WERI-Rb-1 (cell line): ENCODE data around the gene SRGAP3.

Source experiments
- DNase-seq: peaks from one replicate; pipeline ENCODE4 v3.0.0-alpha.2; 2020
- H3K27ac ChIP-seq: fragments of 250-450 bp; sonication (Bioruptor Pico); 2 replicates; pipeline ENCODE4 v1.5.1; 2020; ENCODE audit warnings: mild to moderate bottlenecking, moderate library complexity
- H3K27me3 ChIP-seq: fragments of 250-450 bp; sonication (Bioruptor Pico); 2 replicates; pipeline ENCODE4 v1.5.1; 2021; ENCODE audit warnings: mild to moderate bottlenecking, low read depth, moderate library complexity; ENCODE audit not compliant: insufficient read depth, severe bottlenecking
- H3K36me3 ChIP-seq: fragments of 250-450 bp; sonication (Bioruptor Pico); 2 replicates; pipeline ENCODE4 v1.5.1; 2020; ENCODE audit warnings: mild to moderate bottlenecking, moderate library complexity
- H3K4me3 ChIP-seq: 2 replicates; pipeline ENCODE4 v1.5.1; 2011; ENCODE audit warnings: low read depth, mild to moderate bottlenecking, control low read depth, low read length
- H3K9me3 ChIP-seq: fragments of 250-450 bp; sonication (Bioruptor Pico); 2 replicates; pipeline ENCODE4 v1.5.1; 2021; ENCODE audit warnings: mild to moderate bottlenecking, moderate library complexity; ENCODE audit not compliant: severe bottlenecking
- TF ChIP-seq, protein P1 (sequence below): IDR thresholded peaks from 2 replicates; pipeline ENCODE4 v1.5.1; 2011; ENCODE audit warnings: low read depth, mild to moderate bottlenecking, control low read depth, inconsistent platforms, low read length

SRGAP3 gene

GRCh38 chr3:9260305-9260704, 10.9 kb upstream of the SRGAP3 start:
- no peak for DNase-seq

DNA sequence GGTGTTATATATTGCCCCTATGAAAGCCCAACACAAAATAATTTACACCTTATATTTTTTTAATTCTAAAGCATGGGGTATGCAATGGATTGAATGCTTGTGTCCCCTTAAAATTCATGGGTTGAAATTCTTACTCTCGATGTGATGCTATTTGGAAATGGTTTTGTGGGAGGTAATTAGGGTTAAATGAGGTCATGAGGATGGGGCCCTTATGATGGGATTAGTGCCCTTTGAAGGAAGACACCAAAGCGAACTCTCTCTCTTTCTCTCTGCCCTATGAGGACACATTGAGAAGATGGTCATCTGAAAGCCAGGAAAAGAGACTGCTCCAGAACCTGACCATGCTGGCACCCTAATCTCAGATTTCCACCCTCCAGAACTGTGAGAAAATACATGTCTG, 7.6 kb upstream of the SRGAP3 start:
- H3K9me3 ChIP-seq: peaks cover 4% of the 10 kb centered on the region
- H3K36me3 ChIP-seq: no peaks in the 10 kb centered on the region
- no peak overlapping the region for H3K27ac ChIP-seq
- TF ChIP-seq, protein P1, sequence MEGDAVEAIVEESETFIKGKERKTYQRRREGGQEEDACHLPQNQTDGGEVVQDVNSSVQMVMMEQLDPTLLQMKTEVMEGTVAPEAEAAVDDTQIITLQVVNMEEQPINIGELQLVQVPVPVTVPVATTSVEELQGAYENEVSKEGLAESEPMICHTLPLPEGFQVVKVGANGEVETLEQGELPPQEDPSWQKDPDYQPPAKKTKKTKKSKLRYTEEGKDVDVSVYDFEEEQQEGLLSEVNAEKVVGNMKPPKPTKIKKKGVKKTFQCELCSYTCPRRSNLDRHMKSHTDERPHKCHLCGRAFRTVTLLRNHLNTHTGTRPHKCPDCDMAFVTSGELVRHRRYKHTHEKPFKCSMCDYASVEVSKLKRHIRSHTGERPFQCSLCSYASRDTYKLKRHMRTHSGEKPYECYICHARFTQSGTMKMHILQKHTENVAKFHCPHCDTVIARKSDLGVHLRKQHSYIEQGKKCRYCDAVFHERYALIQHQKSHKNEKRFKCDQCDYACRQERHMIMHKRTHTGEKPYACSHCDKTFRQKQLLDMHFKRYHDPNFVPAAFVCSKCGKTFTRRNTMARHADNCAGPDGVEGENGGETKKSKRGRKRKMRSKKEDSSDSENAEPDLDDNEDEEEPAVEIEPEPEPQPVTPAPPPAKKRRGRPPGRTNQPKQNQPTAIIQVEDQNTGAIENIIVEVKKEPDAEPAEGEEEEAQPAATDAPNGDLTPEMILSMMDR: no peak
- no peaks in the 10 kb centered on the region for H3K27me3 ChIP-seq
- no peak overlapping the region for H3K4me3 ChIP-seq
- no peak for DNase-seq

More at GRCh38 chr3:9260305-9260704, 10.9 kb upstream of the SRGAP3 start:
- no peaks in the 10 kb centered on the region for H3K27me3 ChIP-seq
- no peaks in the 10 kb centered on the region for H3K36me3 ChIP-seq
- H3K9me3 ChIP-seq: peaks cover 4% of the 10 kb centered on the region
- no peak overlapping the region for H3K4me3 ChIP-seq
- H3K27ac ChIP-seq: no peak overlapping the region
- TF ChIP-seq, protein P1: no peak

DNA sequence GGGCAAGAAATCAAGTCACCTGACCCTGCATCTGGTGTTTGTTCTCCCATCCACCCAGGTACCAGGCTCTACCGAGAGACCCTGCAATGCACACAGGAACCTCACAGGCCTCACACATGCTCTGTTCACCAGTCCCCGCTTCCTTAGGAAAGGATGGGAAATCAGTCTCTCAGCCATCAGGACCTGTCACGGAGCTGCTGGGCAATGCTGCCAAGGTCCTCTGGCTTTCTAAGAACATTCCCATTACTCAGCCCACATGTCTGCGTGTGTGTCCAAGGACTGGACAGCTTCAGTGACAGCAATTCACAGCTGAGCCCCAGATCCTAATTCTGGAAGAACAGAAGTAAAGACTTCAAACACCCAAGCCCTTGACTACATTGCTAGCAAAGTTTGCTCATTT, 6.5 kb upstream of the SRGAP3 start:
- no peaks in the 10 kb centered on the region for H3K27me3 ChIP-seq
- no peak overlapping the region for H3K4me3 ChIP-seq
- no peaks in the 10 kb centered on the region for H3K36me3 ChIP-seq
- peaks cover 4% of the 10 kb centered on the region for H3K9me3 ChIP-seq
- DNase-seq: no peak
- TF ChIP-seq, protein P1: no peak
- no peak overlapping the region for H3K27ac ChIP-seq

DNA sequence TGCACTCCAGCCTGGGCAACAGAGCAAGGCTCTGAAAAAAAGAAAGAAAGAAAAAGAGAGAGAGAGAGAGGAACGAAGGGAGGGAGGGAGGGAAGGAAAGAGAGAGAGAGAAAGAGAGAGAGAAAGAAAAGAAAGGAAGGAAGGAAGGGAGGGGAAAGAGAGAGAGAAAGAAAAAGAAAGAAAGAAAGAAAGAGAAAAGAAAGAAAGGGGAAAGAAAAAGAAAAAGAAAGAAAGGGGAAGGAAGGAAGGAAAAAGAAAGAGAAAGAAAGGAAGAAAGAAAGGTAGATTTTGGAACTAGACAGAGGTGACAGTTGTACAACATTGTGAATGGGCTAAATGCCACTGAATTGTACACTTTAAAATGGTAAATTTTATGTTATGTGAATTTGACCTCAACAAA, 5.3 kb upstream of the SRGAP3 start:
- TF ChIP-seq, protein P1: no peak
- DNase-seq: no peak
- no peaks in the 10 kb centered on the region for H3K36me3 ChIP-seq
- no peak overlapping the region for H3K4me3 ChIP-seq
- H3K9me3 ChIP-seq: peaks cover 4% of the 10 kb centered on the region
- H3K27ac ChIP-seq: no peak overlapping the region
- H3K27me3 ChIP-seq: no peaks in the 10 kb centered on the region

DNA sequence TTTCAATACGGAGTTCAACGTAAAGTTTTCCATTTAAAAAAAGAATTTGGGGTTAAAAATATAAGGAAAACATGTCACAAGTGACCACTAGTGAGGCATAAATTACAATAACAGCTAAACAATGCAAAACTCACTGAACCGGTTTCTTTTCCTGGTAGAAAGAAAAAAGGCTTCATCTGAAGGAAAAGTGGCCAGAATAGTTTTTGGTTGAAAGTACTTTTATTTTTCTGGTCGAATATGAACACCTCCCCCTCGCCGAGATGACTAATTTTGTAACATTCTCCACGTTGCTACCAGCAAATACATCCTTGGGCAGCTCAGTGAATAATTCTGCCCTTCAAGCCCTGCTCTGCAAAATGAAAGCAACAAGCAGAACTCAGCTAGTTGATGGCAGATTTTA, 3.9 kb upstream of the SRGAP3 start:
- Histone ChIP-seq H3K27ac (no peak overlapping the region), H3K36me3 (no peaks in the 10 kb centered on the region), H3K4me3 (no peak overlapping the region), H3K27me3 (no peaks in the 10 kb centered on the region), H3K9me3 (peaks cover 4% of the 10 kb centered on the region)
- TF ChIP-seq, protein P1: no peak
- DNase-seq: no peak

GRCh38 chr3:9251055-9251786, 1.8 kb upstream of the SRGAP3 start:
- no peaks in the 10 kb centered on the region for H3K9me3 ChIP-seq
- no peak overlapping the region for H3K27ac ChIP-seq
- no peaks in the 10 kb centered on the region for H3K36me3 ChIP-seq
- TF ChIP-seq, protein P1: no peak
- DNase-seq: no peak
- no peak overlapping the region for H3K4me3 ChIP-seq
- no peaks in the 10 kb centered on the region for H3K27me3 ChIP-seq
